Loucy (cell line): ENCODE measurements around the gene TSC22D3.

Source experiments
- H2AFZ ChIP-seq: fragments of 200-600 bp; sonication (generic); 2 replicates; pipeline ENCODE4 v1.6.0; 2016; ENCODE audit warnings: antibody characterized with exemption, mild to moderate bottlenecking, low read length, moderate library complexity
- H3F3A ChIP-seq: fragments of 200-600 bp; 2 replicates; pipeline ENCODE4 v1.6.0; 2016; ENCODE audit warnings: antibody characterized with exemption, low read depth, mild to moderate bottlenecking
- H3K27me3 ChIP-seq: fragments of 200-600 bp; sonication (generic); 2 replicates; pipeline ENCODE4 v1.6.1; 2014; ENCODE audit warnings: low read length, mild to moderate bottlenecking; ENCODE audit not compliant: insufficient read depth, poor library complexity, severe bottlenecking
- H3K36me3 ChIP-seq: fragments of 200-600 bp; sonication (generic); 2 replicates; pipeline ENCODE4 v1.6.1; 2016; ENCODE audit warnings: low read length; ENCODE audit not compliant: insufficient read depth
- H3K4me1 ChIP-seq: fragments of 200-600 bp; sonication (generic); 2 replicates; pipeline ENCODE4 v1.5.1; 2014; ENCODE audit warnings: low read length, mild to moderate bottlenecking; ENCODE audit not compliant: insufficient read depth, poor library complexity, severe bottlenecking
- H3K4me2 ChIP-seq: fragments of 200-600 bp; sonication (generic); 2 replicates; pipeline ENCODE4 v1.6.0; 2014; ENCODE audit warnings: antibody characterized with exemption, low read length, low read depth, mild to moderate bottlenecking; ENCODE audit not compliant: poor library complexity, severe bottlenecking
- H3K4me3 ChIP-seq: fragments of 200-600 bp; sonication (generic); 2 replicates; pipeline ENCODE4 v1.5.1; 2014; ENCODE audit warnings: low read length, mild to moderate bottlenecking, mixed read lengths; ENCODE audit not compliant: poor library complexity, severe bottlenecking
- H3K79me2 ChIP-seq: fragments of 200-600 bp; sonication (generic); 2 replicates; pipeline ENCODE4 v1.6.1; 2014; ENCODE audit warnings: low read length; ENCODE audit not compliant: insufficient read depth
- H3K9ac ChIP-seq: fragments of 200-600 bp; sonication (generic); 2 replicates; pipeline ENCODE4 v1.6.0; 2014; ENCODE audit warnings: mild to moderate bottlenecking, low read depth, low read length, moderate library complexity; ENCODE audit not compliant: poor library complexity, severe bottlenecking
- H3K9me2 ChIP-seq: fragments of 200-600 bp; sonication (generic); replicated peaks from 2 replicates; pipeline ENCODE4 v1.6.1; 2016; ENCODE audit warnings: low read depth, low read length, mixed read lengths
- H3K9me3 ChIP-seq: fragments of 200-600 bp; sonication (generic); 2 replicates; pipeline ENCODE4 v1.6.1; 2014; ENCODE audit warnings: mild to moderate bottlenecking, antibody characterized with exemption, low read length, low read depth; ENCODE audit not compliant: insufficient read depth
- H4K20me1 ChIP-seq: fragments of 200-600 bp; sonication (generic); 2 replicates; pipeline ENCODE4 v1.6.0; 2014; ENCODE audit warnings: antibody characterized with exemption, low read length, mild to moderate bottlenecking; ENCODE audit not compliant: insufficient read depth, poor library complexity, severe bottlenecking
- CTCF ChIP-seq: fragments of 200-600 bp; sonication (generic); conservative IDR thresholded peaks from 2 replicates; pipeline ENCODE4 v1.5.1; 2014; ENCODE audit warnings: mild to moderate bottlenecking, antibody characterized with exemption, low read length
- EZH2phosphoT487 ChIP-seq: fragments of 200-600 bp; IDR thresholded peaks from 2 replicates; pipeline ENCODE4 v1.6.1; 2018; ENCODE audit warnings: antibody characterized with exemption, mild to moderate bottlenecking, moderate library complexity, borderline replicate concordance

The TSC22D3 gene

DNA sequence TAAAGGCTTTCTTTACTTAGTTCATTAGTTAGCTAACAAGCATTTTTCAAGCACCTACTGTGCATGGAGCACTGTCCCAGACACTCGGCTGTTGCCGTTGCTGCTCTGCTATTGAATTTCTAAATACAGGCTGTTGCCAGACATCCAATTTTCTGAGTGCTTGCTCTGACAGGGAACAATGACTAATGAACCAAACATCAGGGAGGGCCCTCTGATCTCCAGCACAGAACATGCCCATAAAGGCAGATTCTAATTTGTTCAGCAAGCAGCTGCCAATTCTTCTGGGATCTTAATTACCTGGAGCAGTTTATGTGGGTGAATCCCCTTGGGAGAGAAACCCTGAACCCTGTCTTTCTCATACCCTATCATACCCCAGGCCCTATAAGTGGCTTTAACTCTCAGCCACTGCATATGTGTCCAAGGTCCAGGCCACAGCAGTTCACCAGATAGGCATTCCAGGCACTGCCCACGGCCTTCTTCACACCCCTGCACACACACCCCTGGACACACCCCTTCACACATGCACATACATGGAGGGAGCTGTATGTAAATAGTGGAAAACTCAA, 27.9 kb downstream of the TSC22D3 start:
- no peaks in the 10 kb centered on the region; the same call in 1 of the 2 replicates for H3K36me3 ChIP-seq
- H3K4me2 ChIP-seq: no peak overlapping the region
- H3K9ac ChIP-seq: no peak overlapping the region
- no peaks in the 10 kb centered on the region for H3K9me3 ChIP-seq
- TF ChIP-seq EZH2phosphoT487 (no peak), CTCF (no peak)
- H2AFZ ChIP-seq: no peak overlapping the region
- no peaks in the 10 kb centered on the region for H3K9me2 ChIP-seq
- H3K27me3 ChIP-seq: no peaks in the 10 kb centered on the region
- H3F3A ChIP-seq: no peaks in the 10 kb centered on the region
- no peak overlapping the region for H3K4me3 ChIP-seq
- peaks cover 3% of the 10 kb centered on the region; the same call in 1 of the 2 replicates for H3K79me2 ChIP-seq
- H4K20me1 ChIP-seq: no peaks in the 10 kb centered on the region
- H3K4me1 ChIP-seq: peaks cover 8% of the 10 kb centered on the region

DNA sequence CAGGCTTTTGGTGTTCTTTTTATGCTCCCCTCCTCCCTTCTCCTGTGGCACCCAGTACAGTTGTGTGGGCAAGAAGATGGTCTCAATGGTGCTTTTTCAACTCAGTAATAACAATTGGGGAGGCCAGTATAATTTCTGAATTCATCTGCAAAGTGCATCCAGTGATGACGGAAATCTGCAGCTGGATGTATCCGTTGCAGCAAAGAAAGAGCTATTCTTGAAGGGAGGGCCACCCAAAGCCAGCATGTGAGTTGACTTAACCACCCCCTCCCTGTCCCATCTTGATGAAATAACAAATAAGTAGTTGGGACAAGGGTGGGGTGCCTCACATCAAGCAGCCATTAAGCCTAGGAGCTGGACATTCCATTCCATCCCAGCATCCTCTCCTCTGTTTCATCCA, 30.7 kb downstream of the TSC22D3 start:
- Histone ChIP-seq H3K4me2 (no peak overlapping the region), H3K4me3 (no peak overlapping the region), H3K9ac (no peak overlapping the region), H2AFZ (no peak overlapping the region), H3F3A (no peaks in the 10 kb centered on the region), H3K79me2 (peaks cover 3% of the 10 kb centered on the region; the same call in 1 of the 2 replicates), H3K9me2 (no peaks in the 10 kb centered on the region), H3K9me3 (no peaks in the 10 kb centered on the region), H3K27me3 (no peaks in the 10 kb centered on the region), H3K4me1 (peaks cover 22% of the 10 kb centered on the region), H4K20me1 (no peaks in the 10 kb centered on the region), H3K36me3 (no peaks in the 10 kb centered on the region; the same call in 1 of the 2 replicates)
- TF ChIP-seq CTCF: no peak
- TF ChIP-seq EZH2phosphoT487: no peak

DNA sequence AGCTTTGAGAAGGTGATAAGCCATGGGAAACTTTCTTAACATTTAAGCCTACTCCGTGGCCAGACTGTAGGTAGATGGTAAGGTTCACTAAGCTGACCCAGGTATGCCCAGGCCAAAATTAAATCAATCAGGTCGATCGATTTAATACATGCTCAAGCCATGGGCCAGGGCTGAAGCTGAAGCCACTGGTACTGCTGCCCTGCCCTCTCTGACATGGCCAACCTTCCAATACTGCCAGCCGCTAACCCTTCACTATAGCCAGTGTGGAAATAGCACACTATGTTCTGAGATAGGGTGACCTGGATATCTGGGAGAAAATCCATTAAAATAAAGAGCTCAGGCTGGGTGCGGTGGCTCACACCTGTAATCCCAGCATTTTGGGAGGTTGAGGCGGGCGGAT, 31.6 kb downstream of the TSC22D3 start:
- TF ChIP-seq CTCF: no peak
- TF ChIP-seq EZH2phosphoT487: no peak
- no peak overlapping the region for H2AFZ ChIP-seq
- H3F3A ChIP-seq: no peaks in the 10 kb centered on the region
- H3K4me1 ChIP-seq: peaks cover 22% of the 10 kb centered on the region
- no peak overlapping the region for H3K4me2 ChIP-seq
- peaks cover 7% of the 10 kb centered on the region; the same call in 1 of the 2 replicates for H3K79me2 ChIP-seq
- H3K9ac ChIP-seq: no peak overlapping the region
- no peaks in the 10 kb centered on the region for H4K20me1 ChIP-seq
- no peaks in the 10 kb centered on the region for H3K9me3 ChIP-seq
- H3K9me2 ChIP-seq: no peaks in the 10 kb centered on the region
- no peak overlapping the region for H3K4me3 ChIP-seq
- no peaks in the 10 kb centered on the region for H3K27me3 ChIP-seq
- no peaks in the 10 kb centered on the region; the same call in 1 of the 2 replicates for H3K36me3 ChIP-seq
